GM19468 (cell line): ENCODE data around the gene EIPR1.
"Not testable (repeated sequence)": the region's sequence is repeated elsewhere in the genome, so short reads cannot be mapped to it uniquely, and the experiment has no call there.

ENCODE experiments used
- ATAC-seq: cut with Tn5 transposase; IDR thresholded peaks from one replicate; pipeline ENCODE4 v1.9.1; 2021; ENCODE audit warnings: mild to moderate bottlenecking, moderate library complexity, moderate number of reproducible peaks; ENCODE audit not compliant: unreplicated experiment; ENCODE audit errors: extremely low read depth

The EIPR1 gene

GRCh38 chr2:3404349-3404894, 26.8 kb upstream of the EIPR1 start:
- no peak for ATAC-seq

GRCh38 chr2:3403587-3404334, 26.1 kb upstream of the EIPR1 start:
- ATAC-seq: peak; percentile 98

- ATAC-seq: no peak
Measured at GRCh38 chr2:3399829-3400228, 22.2 kb upstream of the EIPR1 start.

- ATAC-seq: no peak
Measured at GRCh38 chr2:3399381-3399780, 21.8 kb upstream of the EIPR1 start.

GRCh38 chr2:3398857-3399256, 21.2 kb upstream of the EIPR1 start:
- no peak for ATAC-seq

GRCh38 chr2:3396920-3397559, 19.4 kb upstream of the EIPR1 start:
- no peak for ATAC-seq

GRCh38 chr2:3392216-3392615, 14.6 kb upstream of the EIPR1 start:
- no peak for ATAC-seq

GRCh38 chr2:3390041-3390440, 12.4 kb upstream of the EIPR1 start:
- no peak for ATAC-seq

- ATAC-seq: no peak
Measured at GRCh38 chr2:3389193-3389592, 11.6 kb upstream of the EIPR1 start.

GRCh38 chr2:3388412-3388738, 10.8 kb upstream of the EIPR1 start:
- ATAC-seq: no peak

GRCh38 chr2:3387644-3388411, 10.2 kb upstream of the EIPR1 start:
- ATAC-seq: no peak

- no peak for ATAC-seq
Measured at GRCh38 chr2:3387011-3387410, 9.4 kb upstream of the EIPR1 start.

GRCh38 chr2:3386448-3386958, 8.9 kb upstream of the EIPR1 start:
- ATAC-seq: no peak

- peak; percentile 68 for ATAC-seq
Measured at GRCh38 chr2:3379647-3380534, 2.3 kb upstream of the EIPR1 start, which contains the start of gene TRAPPC12. Gene TRAPPC12, plus strand, starts transcription at chr2:3379694. Its CDS starts 7,930 bp downstream, at chr2:3387624.

GRCh38 chr2:3379339-3379646, 1.7 kb upstream of the EIPR1 start:
- ATAC-seq: no peak

- ATAC-seq: peak; percentile 4
Measured at GRCh38 chr2:3377279-3377611, 373 bp downstream of the EIPR1 start.

- ATAC-seq: no peak
Measured at GRCh38 chr2:3376821-3377220, 797 bp downstream of the EIPR1 start.

GRCh38 chr2:3369340-3370181, 8.1 kb downstream of the EIPR1 start:
- not testable (repeated sequence) for ATAC-seq

GRCh38 chr2:3368261-3368722, 9.3 kb downstream of the EIPR1 start:
- no peak for ATAC-seq
